GM18909 (cell line): Measurements from ENCODE around the gene SIDT2.
"Not testable (repeated sequence)": the region's sequence is repeated elsewhere in the genome, so short reads cannot be mapped to it uniquely, and the experiment has no call there.

Source experiments
- ATAC-seq: cut with Tn5 transposase; IDR thresholded peaks from one replicate; pipeline ENCODE4 v1.9.1; 2021; ENCODE audit warnings: mild to moderate bottlenecking; ENCODE audit not compliant: unreplicated experiment, poor library complexity

SIDT2 gene

DNA sequence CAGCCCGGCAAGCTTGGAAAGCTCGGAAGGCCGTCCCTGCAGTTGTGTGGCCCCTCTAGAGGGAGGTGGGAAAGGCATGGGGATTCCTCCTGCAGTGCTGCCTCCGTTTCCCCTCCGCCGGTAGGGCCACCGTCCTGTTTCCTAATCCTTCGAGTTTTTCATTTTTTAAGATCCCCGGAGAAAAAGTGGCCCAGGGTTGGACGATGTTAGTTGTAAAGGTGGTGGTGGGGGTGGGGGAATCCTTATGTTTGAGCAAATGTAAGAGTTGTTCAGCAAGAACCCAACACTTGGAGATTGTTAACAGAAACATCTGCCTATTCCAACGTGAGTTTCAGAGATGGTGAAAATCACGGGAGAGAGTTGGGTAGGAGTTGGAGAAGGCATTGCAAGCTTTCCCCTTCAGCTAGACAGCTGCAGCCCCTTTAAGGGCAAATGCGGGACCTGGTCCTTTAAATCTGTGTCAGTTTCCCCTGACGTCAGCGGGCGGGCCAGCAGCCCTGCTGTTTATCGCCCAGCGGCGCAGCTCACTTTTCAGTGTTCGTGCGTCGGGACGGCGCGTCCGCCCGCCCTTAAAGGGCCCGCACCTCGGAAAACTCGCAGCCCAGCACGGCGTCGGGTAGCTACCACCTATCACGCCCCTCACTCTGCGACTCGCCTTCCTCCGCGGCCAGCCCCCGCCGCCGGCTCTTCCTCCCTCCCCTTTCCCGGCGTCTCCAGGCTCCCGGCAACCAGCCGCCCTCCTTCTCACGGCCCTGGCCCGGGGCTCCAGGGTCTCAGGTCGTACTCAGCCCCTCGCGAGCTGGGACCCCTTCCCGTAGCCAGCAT, at the start of gene SIDT2:
Gene SIDT2 (plus strand): TSS at position 534 of the 825 bp plus-strand sequence. CDS start 521 bp downstream, outside the sequence.
- peak; percentile 85 for ATAC-seq

DNA sequence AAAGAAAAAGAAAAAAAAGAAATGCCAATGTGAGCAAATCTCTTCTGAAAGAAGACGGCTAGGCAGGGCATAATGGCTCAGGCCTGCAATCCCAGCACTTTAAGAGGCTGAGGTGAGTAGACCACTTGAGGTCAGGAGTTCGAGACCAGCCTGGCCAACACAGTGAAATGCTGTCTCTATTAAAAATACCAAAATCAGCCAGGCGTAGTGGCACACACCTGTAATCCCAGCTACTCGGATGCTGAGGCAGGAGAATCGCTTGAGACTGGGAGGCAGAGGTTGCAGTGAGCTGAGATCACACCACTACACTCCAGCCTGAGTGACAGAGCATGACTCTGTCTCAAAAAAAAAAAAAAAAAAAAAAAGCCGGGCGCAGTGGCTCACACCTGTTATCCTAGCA, 48.1 kb upstream of the SIDT2 start:
- not testable (repeated sequence) for ATAC-seq

DNA sequence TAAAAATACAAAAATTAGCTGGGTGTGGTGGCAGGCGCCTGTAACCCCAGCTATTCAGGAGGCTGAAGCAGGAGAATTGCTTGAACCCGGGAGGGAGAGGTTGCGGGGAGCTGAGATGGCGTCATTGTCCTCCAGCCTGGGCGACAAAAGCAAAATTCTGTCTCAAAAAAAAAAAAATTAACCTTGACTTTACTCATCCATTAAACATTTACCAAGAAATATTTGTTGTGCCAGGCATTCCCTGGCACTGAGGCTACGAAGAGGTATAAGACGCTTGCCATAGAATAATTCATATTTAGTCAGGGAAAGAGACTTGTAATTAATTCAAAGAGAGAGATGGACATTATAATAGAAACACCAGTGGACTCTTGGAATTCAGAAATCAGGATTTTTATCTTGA, 47.7 kb upstream of the SIDT2 start:
- ATAC-seq, result no peak

DNA sequence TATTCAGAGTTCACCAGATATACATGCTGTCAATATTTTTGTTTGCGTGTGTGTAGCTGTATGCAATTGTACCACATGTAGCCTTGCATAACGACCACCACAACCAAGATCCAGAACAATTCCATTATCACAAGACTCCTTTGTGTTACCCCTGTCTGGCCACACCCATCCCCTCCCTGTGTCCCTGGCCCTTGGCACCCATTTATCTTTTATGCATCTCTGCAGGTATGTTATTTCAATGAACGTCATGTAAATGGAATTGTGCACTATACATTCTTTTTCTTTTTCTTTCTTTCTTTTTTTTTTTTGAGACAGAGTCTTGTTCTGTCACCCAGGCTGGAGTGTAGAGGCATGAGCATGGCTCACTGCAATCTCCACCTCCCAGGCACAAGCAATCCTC, 44.1 kb upstream of the SIDT2 start:
- no peak for ATAC-seq

DNA sequence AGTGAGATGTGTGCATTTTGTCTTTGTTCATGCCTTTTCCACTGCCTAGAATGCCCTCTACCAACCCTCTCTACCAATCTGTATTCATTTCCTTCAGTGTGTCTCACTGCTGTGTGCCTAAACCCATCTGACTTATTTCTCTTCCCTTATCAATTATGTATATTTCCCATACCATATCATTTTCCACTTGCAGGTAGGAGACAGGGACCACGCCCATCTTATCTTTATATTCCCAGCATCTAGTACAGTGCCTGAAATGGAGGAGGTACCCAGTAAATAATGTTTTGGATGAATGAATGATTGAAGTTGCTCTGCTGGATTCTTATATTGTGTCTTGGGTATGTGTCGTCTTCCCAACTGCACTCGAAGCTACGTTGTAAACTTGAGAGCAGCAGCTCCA, 43.6 kb upstream of the SIDT2 start:
- not testable (repeated sequence) for ATAC-seq

DNA sequence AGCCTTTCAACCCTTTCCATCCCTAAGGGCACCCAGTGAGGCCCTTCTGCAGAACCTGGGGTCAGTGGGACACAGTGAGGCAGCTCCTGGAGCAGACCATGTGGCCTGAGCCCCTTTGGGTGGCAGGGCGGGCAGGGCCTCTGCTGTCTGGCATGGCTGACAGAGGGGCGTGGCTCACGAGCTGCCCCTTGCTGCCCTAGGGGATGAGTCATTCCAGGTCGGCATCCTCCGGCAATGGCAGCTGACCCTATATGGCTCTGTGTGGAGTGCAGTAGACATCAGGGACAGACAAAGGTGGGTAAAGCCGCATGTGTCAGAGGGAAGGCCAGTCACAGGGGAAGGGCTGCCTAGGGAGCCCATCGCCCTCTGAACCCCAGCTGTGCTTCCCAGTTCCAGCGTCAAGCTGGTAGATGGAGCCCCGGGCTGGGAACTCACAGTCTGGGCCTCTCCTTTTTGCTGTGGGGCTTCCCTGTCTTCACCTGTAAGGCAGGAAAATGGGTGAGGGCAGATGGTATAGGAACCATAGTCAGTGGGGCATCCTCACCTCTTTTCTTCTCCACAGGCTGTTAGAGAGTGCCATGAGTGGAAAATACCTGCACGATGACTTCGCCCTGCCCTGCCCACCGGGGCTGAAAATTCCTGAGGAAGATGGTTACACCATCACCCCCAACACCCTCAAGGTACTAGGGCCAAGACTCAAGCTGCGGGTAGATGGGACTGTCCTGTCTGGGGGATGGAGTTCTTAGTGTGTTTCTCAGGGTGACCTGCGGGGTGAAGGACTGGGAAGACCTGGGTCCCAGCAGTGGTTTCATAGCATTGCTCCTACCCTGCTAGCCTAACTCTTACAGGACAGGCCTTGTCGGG, 41.1 kb upstream of the SIDT2 start:
- ATAC-seq, result not testable (repeated sequence)

DNA sequence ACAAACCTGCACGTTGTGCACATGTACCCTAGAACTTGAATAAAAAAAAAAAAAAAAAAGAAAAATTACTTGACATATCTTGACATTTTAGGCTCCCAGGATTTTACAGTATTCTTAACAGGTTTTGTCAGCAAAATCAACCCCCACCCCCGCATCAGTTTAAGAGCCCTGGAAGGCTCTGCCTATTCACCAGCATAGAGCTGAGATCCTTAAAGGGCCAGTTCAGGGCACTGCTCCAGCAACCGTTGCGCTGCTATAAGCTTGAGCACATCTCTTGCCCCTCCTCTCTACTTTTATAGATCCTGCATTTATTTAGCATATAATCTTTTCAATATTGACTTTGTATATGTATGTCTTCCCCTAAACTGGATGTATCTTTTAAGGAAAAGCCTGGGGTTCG, 35.2 kb upstream of the SIDT2 start:
- ATAC-seq, result no peak

DNA sequence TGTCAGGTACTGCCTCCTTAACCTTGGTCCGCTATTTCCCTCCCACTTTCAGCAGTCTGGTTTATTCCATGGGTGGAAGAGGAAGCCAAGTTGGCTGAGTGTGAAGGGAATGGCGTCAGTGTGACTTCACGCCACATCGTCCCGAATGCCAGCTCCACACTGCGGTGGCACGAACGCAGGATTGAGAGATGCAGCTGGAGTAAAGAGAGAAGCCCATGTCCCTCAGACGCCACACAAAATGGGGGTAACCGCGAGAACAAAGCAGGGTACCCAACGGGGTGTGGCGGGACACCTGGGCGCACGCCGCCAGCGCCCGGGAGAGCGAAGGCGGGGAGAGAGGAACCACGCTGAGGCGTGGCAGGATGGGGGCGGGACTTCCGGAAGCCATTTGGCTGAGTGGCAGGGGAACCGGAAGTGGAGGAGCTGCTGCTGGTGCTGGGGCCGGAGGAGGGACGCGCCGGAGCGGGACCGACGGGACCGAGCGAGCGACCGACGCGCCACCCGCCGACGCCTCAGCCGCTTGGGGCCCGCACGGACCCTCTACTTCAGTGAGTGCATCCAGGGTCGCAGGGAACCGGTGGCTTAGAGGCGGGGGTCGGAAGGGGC, 34.6 kb upstream of the SIDT2 start, which contains the start of gene PAFAH1B2:
Gene PAFAH1B2 (plus strand): TSS at position 417 of the 606 bp plus-strand sequence. CDS start 8,161 bp downstream, outside the sequence.
- peak; percentile 96 for ATAC-seq

DNA sequence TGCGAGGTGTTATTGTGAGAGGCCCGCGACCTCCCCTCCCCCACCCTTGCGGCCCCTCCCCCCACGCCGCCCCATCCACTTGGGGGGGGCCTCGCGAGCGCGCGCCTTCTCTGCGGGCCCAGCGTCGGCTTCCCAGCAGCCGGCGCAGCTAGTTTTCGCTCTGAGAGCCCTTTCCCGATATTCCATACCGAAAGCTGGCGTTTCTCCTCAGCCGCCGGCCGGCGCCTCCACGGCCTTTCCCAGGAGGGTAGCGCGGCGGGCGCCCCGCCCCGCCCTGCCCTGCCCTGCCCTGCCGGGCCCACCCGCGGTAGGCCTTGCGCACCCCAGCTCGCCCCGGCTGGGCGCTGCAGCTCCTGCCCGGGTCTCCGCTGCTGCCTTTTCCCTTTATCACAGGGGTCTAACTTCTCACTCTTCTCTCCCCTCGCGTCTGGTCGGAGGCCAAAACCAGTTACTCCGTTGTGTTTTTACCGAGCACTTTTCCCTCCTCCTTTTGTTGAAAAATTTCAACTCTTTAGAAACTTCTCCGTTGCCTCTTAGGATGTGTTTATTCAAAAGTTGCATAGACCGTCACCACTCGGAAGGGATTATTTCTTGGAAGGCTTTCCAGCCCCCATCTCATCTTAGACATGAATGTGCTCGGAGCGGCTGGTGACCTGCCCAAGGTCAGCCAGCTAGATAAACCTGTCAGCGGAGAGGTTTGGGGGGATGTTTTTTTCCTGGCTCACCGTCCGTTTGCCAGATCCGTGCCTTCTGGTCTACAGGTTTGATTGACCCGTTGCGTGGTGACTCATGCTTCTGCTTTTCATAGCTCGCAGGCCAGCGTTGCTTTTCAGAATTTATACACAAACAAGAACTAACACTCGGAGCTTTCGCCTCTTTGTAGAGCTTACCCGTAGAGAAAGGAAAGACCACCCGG, 33.8 kb upstream of the SIDT2 start:
- peak; percentile 50 for ATAC-seq

DNA sequence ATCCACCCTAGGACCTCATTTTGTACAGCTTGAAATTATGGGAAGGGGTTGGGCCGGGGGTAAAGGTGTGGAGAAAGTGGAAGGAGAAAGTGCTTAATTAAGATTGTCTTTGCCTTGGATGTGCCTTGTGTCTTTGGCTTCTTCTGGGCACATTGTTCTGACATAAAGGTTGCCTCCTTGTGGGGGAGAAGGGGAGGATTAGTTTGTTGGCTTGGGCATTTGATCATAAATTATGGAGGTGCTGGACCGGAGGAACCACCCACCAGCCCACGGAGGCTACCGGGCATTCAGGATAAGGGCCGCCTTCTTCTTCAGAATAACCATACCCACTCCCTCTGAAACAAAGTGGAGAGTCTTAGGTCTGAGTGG, 33.2 kb upstream of the SIDT2 start:
- ATAC-seq, result no peak

DNA sequence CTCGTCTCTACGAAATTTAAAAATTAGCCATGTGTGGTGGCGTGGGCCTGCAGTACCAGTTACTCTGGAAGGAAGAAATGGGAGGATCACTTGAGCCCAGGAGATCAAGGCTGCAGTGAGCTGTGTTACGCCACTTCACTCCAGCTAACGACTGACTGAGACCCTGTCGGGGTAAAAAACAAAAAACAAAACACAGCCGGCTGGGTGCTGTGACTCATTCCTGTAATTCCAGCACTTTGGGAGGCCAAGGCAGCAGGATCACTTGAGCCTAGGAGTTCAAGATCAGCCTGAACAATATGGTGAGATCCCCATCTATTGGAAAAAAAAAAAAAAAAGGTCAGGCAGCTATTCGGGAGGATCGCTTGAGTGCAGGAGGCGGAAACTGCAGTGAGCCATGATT, 32.0 kb upstream of the SIDT2 start:
- ATAC-seq, result no peak

DNA sequence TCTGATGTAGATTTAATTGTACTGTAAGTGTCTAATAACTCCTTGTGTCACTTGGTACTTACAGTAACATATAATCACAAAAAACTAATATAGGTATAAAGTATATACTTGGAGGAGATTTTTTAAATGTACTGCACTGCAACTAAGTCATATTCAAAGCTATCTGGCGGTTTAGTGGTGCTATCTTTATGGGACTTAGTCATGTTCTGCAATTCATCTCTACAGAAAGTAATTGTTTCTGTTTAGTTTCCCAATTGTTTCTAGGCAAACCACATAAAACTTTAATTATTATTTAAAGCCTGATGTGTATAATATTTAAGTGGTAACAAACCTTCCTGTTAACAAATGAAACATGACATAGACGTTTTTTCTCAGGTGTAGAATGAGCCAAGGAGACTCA, 26.5 kb upstream of the SIDT2 start:
- ATAC-seq, result no peak

DNA sequence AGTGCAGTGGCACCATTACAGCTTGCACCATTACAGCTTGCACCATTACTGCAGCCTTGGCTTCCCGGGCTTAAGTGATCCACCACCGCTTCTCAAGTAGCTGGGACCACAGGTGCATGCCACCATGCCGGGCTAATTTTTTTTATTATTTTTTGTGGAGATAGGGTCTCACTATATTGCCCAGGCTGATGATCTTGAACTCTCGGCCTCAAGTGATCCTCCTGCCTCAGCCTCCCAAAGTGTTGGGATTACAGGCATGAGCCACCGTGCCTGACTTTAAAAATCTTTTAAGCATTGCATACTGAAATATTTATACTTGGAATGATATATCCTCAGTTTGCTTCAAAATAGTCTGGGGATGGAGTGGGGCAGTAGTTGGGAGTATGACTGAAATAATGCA, 24.1 kb upstream of the SIDT2 start:
- ATAC-seq, result no peak

DNA sequence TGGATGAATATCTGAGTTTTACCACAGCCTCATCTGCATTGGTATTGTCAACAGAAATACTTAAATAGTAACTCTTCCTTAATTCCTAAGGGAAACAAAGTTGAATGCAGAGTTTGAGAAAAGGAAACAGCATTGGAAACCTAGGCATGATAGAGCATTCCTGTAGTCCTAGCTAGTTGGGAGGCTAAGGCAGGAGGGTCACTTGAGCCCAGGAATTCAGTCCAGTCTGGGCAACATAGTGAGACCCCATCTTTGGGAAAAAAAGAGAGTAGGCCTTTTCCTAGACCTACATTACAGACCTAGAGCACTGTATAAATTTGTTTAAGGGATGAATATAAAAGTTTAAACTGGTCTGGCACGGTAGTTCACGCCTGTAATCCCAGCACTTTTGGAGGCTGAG, 21.0 kb upstream of the SIDT2 start:
- no peak for ATAC-seq

DNA sequence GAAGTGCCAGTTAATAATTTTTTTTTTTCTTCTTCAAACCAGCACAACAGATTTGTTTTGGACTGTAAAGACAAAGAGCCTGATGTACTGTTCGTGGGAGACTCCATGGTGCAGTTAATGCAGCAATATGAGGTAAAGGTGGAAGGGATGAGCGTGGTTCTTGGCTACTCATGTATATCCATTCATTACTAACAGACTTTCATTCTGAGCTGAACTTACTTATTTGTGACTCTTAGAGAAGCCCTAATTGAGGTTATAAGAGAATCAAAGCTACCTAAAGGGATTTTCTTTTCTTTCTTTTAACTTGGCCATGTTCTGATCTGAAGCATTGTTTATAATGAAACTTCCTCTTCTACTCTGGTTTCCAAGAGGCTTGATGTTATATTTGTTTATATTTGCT, 18.7 kb upstream of the SIDT2 start:
- no peak for ATAC-seq

DNA sequence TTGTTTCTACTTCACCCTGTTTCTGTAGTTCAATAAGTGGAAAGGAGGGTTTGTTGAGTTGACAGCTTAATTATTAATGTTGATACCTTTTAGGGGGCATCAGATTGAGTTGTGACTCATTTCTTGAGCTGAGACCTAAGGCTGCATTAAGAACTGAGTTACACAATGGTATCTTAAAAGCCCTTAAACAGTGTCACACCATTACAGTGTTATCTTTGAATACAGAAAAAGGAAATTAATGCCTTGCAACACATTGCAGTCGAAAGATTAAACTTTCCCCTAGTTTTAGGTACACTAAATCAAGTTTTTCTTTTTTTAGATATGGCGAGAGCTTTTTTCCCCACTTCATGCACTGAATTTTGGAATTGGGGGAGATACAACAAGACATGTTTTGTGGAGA, 17.7 kb upstream of the SIDT2 start:
- no peak for ATAC-seq

DNA sequence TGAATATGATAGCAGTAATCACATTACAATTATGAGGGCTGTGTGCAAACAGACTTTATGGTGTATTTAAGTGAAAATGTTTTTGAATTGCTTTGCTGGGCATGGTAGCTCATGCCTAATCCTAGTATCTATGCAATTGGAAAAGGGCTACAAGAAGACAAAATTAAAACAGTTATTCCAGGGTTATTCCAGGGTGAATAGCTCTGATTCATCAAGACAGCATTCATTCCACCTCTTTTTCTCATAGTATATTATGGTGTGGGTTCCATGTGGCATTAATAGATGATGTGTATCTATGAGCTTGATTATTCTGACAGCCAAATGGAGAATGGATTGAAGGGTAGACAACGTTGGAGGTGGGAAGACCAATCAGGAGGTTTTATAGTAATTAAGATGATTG, 12.1 kb upstream of the SIDT2 start:
- ATAC-seq, result no peak

DNA sequence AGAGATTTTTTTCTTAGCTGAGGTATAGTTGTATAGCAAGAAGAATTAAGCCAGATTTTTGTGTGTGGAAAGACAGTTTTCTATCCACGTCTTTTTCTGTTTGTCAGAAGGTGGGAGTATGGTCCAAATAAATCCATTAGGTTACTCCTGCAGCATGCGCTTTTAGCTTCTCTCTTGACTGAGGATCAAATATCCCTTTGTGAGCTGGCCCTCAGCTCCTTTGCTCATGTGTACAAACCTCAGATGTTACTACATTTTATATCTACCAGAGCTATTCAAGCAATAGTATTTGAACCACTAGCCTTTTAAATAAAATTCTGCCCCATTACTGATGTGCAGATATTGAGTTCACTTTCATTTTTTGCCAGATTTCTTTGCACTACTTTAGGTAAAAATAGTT, 8.8 kb upstream of the SIDT2 start:
- no peak for ATAC-seq

DNA sequence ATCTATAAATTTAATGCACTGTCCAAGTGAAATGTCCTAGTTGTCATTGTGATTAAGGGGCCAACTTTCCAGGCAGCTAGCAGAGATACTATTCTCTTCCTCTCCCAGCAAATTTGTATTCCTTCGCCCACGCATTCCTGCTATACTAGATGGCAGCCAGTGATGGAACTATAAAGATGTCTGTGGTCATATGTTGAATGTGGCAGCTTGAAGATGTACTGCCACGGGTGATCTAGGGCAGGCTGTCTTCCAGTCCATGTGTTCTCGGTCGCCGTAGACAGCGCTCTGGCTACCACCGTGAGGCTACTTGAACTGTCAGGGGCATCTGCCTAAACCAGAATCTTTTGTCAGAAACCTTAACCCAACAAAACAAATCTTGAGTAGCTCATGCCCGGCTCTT, 8.3 kb upstream of the SIDT2 start:
- no peak for ATAC-seq

DNA sequence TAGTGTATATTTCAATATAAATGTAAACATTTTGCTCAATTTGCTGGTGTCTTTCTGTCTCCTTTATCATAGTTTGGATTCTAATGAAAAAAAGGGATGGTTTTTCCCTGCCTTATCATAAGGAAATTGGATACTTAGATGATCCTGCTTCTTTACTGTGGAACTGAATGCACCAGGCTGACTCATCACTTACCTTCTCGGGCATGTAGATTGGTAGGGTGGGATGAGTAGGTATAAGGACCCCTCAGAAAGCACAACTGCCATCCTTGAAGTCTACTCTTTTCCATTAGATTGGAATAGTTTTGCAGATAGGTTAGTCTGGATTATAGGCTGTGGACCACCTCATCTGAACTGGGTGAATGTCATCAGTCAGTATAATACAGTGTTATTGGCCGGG, 7.5 kb upstream of the SIDT2 start:
- no peak for ATAC-seq
